Liver (tissue), 9 donors: Measurements from ENCODE around the gene RPS6KA5. TPM values are rescaled to one million over a fixed set of nuclear protein-coding genes. Genes with fewer than 3 reads are reported as not detected.

Source experiments
- DNase-seq: peaks from one replicate; pipeline ENCODE4 v3.0.0-alpha.2; 2017; ENCODE audit warnings: low spot score
- H3K27ac ChIP-seq, 2 donors: one replicate each; pipeline ENCODE4 v1.7.0; 2013; ENCODE audit warnings: inconsistent platforms in 2 of 2, low read length in 2 of 2, control low read depth in 1 of 2, low read depth in 1 of 2, mild to moderate bottlenecking in 1 of 2
- H3K27me3 ChIP-seq, 4 donors: one replicate each; pipeline versions ENCODE4 v1.6.1 to v1.7.0; 2013; ENCODE audit warnings: low read length in 3 of 4, inconsistent platforms in 1 of 4, mild to moderate bottlenecking in 1 of 4, moderate library complexity in 1 of 4; ENCODE audit not compliant: control insufficient read depth in 4 of 4, insufficient read depth in 4 of 4
- H3K36me3 ChIP-seq, 4 donors: one replicate each; pipeline versions ENCODE4 v1.6.1 to v1.7.0; 2013; ENCODE audit warnings: low read length in 3 of 4, mild to moderate bottlenecking in 3 of 4, low read depth in 1 of 4, moderate library complexity in 1 of 4; ENCODE audit not compliant: control insufficient read depth in 4 of 4, insufficient read depth in 3 of 4
- H3K4me1 ChIP-seq, 4 donors: one replicate each; pipeline versions ENCODE4 v1.6.1 to v1.7.0; 2013; ENCODE audit warnings: low read length in 3 of 4, mild to moderate bottlenecking in 3 of 4, moderate library complexity in 1 of 4; ENCODE audit not compliant: control insufficient read depth in 4 of 4, insufficient read depth in 4 of 4
- H3K4me3 ChIP-seq, 3 donors: one replicate each; pipeline versions ENCODE4 v1.6.1 to v1.7.0; 2013; ENCODE audit warnings: low read length in 3 of 3, control low read depth in 1 of 3, low read depth in 1 of 3, mild to moderate bottlenecking in 1 of 3
- H3K9ac ChIP-seq, 2 donors: one replicate each; pipeline ENCODE4 v1.7.0; 2013; ENCODE audit warnings: low read length in 2 of 2, mild to moderate bottlenecking in 2 of 2, moderate library complexity in 2 of 2, control low read depth in 1 of 2, low read depth in 1 of 2
- H3K9me3 ChIP-seq, 4 donors: one replicate each; pipeline versions ENCODE4 v1.6.1 to v1.7.0; 2013; ENCODE audit warnings: low read length in 3 of 4; ENCODE audit not compliant: control insufficient read depth in 4 of 4
- EGR1 ChIP-seq, 2 donors: IDR thresholded peaks; 2 replicates each; pipeline ENCODE4 v1.6.1; 2016 to 2018; ENCODE audit warnings: antibody characterized with exemption in 2 of 2, low read depth in 2 of 2
- FOXA1 ChIP-seq: IDR thresholded peaks from 2 replicates; pipeline ENCODE4 v1.6.1; 2016; ENCODE audit warnings: antibody characterized with exemption
- FOXA2 ChIP-seq: IDR thresholded peaks from 2 replicates; pipeline ENCODE4 v1.6.1; 2016; ENCODE audit warnings: antibody characterized with exemption
- GABPA ChIP-seq, 2 donors: IDR thresholded peaks in 1 of 2; conservative IDR thresholded peaks in 1 of 2; 2 replicates each; pipeline ENCODE4 v1.6.1; 2016; ENCODE audit warnings: antibody characterized with exemption in 2 of 2, mild to moderate bottlenecking in 1 of 2, moderate library complexity in 1 of 2
- HNF4A ChIP-seq, 2 donors: conservative IDR thresholded peaks; 2 replicates each; pipeline ENCODE4 v1.6.1; 2016; ENCODE audit warnings: antibody characterized with exemption in 2 of 2, mild to moderate bottlenecking in 2 of 2
- HNF4G ChIP-seq: IDR thresholded peaks from 2 replicates; pipeline ENCODE4 v1.6.1; 2016; ENCODE audit warnings: antibody characterized with exemption
- JUND ChIP-seq, 2 donors: IDR thresholded peaks; 2 replicates each; pipeline ENCODE4 v1.6.1; 2016; ENCODE audit warnings: antibody characterized with exemption in 2 of 2
- NR2F2 ChIP-seq: IDR thresholded peaks from 2 replicates; pipeline ENCODE4 v1.6.1; 2016; ENCODE audit warnings: antibody characterized with exemption
- RAD21 ChIP-seq, 2 donors: IDR thresholded peaks; 2 replicates each; pipeline ENCODE4 v1.6.1; 2016; ENCODE audit warnings: antibody characterized with exemption in 2 of 2, mild to moderate bottlenecking in 2 of 2
- RXRA ChIP-seq, 2 donors: IDR thresholded peaks; 2 replicates each; pipeline ENCODE4 v1.6.1; 2017 to 2018; ENCODE audit warnings: antibody characterized with exemption in 2 of 2, mild to moderate bottlenecking in 1 of 2
- SP1 ChIP-seq: IDR thresholded peaks from 2 replicates; pipeline ENCODE4 v1.6.1; 2018; ENCODE audit warnings: antibody characterized with exemption, mild to moderate bottlenecking
- TAF1 ChIP-seq: conservative IDR thresholded peaks from 2 replicates; pipeline ENCODE4 v1.6.1; 2016; ENCODE audit warnings: antibody characterized with exemption, mild to moderate bottlenecking
- YY1 ChIP-seq: IDR thresholded peaks from 2 replicates; pipeline ENCODE4 v1.6.1; 2016; ENCODE audit warnings: antibody characterized with exemption, mild to moderate bottlenecking
- WGBS: extraction: QIAGEN DNeasy Blood & Tissue Kit; methylation state at CpG from one replicate; pipeline ENCODE4 v1.1.7; 2013; 5-methylcytosine and 5-hydroxymethylcytosine counted together
- polyA plus RNA-seq, 2 donors: library from polyadenylated mRNA; stranded (reverse) in 1 of 2; unstranded in 1 of 2; fragments of 200-250 nt in 1 of 2; fragments of >200 nt in 1 of 2; fragmentation: Nextera tagmentation in 1 of 2; extraction: Ambion mirVana in 1 of 2; gene quantifications; one replicate each; pipeline versions ENCODE4 v1.2.1 to v1.2.3, GENCODE V29; 2013 to 2015
- total RNA-seq, 2 donors: library from RNA; depleted of rRNA; stranded (reverse); fragments of >200 nt; gene quantifications; one replicate each; pipeline ENCODE4 v1.2.3, GENCODE V29; 2014
- TF ChIP-seq, protein P1 (sequence below): fragments of 150-350 bp; IDR thresholded peaks from 2 replicates; pipeline ENCODE4 v1.5.1; 2017; ENCODE audit warnings: improper control_type of control experiment, low read depth, low read length; ENCODE audit not compliant: missing input control
- TF ChIP-seq, protein P2 (sequence below): IDR thresholded peaks from 2 replicates; pipeline ENCODE4 v1.6.1; 2016; ENCODE audit warnings: antibody characterized with exemption
- TF ChIP-seq, protein P3 (sequence below): IDR thresholded peaks from 2 replicates; pipeline ENCODE4 v1.6.1; 2016; ENCODE audit warnings: antibody characterized with exemption, mild to moderate bottlenecking
- TF ChIP-seq, protein P4 (sequence below): IDR thresholded peaks from 2 replicates; pipeline ENCODE4 v1.6.1; 2016; ENCODE audit warnings: antibody characterized with exemption
- TF ChIP-seq, protein P5 (sequence below): IDR thresholded peaks from 2 replicates; pipeline ENCODE4 v1.6.1; 2016; ENCODE audit warnings: antibody characterized with exemption
- donor health status: healthy.
- donor health status: healthy.
- donor health status: healthy.
- donor health status: healthy.
- donor health status: healthy.

The RPS6KA5 gene
- total and polyA plus RNA-seq, 4 donors: 0.52 to 2.3 (median 1.3) TPM

DNA sequence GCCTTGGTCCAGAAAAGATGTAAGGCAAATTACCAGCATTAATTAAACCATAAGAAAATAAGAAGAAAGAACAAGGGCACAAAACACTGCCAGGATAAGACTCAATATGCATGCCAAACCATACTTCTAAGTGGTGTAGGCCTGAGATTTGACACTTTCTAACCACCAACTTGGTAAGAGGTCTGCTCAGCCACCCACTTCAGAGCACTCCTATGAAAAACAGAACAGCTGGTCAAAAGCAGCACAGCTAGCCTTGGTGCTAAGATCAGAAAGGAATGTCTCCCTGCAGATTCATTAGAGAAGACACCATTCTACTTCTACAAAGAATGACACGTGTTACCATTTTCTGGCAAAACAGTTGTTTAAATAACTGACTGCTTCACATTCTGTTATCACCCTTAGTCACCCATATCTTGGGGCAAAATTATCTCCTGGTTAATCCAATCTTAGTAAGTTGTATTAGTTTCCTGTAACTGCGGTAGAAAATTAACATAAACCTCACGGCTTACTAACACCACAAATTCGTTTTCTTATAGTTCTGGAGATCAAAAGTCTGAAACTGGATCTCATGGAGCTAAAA lies 13.2 kb downstream of the RPS6KA5 start:
- Histone ChIP-seq H3K4me1 (no peaks in the 10 kb centered on the region), H3K27ac (no peak overlapping the region)
- TF ChIP-seq YY1 (no peak), HNF4A (conservative IDR thresholded peaks at IDR 0.05) (no peak), JUND (IDR thresholded peaks at IDR 0.05) (no peak), TAF1 (no peak), FOXA2 (no peak), HNF4G (no peak), SP1 (no peak), RXRA (IDR thresholded peaks at IDR 0.05) (no peak), FOXA1 (no peak), NR2F2 (no peak), RAD21 (IDR thresholded peaks at IDR 0.05) (no peak), EGR1 (IDR thresholded peaks at IDR 0.05; ENCODE audit: low read depth in 2 of 2) (no peak), GABPA (IDR thresholded peaks at IDR 0.05 in 1 of 2, conservative IDR thresholded peaks at IDR 0.05 in 1 of 2) (no peak)
- TF ChIP-seq, protein P1, sequence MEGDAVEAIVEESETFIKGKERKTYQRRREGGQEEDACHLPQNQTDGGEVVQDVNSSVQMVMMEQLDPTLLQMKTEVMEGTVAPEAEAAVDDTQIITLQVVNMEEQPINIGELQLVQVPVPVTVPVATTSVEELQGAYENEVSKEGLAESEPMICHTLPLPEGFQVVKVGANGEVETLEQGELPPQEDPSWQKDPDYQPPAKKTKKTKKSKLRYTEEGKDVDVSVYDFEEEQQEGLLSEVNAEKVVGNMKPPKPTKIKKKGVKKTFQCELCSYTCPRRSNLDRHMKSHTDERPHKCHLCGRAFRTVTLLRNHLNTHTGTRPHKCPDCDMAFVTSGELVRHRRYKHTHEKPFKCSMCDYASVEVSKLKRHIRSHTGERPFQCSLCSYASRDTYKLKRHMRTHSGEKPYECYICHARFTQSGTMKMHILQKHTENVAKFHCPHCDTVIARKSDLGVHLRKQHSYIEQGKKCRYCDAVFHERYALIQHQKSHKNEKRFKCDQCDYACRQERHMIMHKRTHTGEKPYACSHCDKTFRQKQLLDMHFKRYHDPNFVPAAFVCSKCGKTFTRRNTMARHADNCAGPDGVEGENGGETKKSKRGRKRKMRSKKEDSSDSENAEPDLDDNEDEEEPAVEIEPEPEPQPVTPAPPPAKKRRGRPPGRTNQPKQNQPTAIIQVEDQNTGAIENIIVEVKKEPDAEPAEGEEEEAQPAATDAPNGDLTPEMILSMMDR: no peak
- TF ChIP-seq, protein P2, sequence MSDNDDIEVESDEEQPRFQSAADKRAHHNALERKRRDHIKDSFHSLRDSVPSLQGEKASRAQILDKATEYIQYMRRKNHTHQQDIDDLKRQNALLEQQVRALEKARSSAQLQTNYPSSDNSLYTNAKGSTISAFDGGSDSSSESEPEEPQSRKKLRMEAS: no peak
- TF ChIP-seq, protein P3, sequence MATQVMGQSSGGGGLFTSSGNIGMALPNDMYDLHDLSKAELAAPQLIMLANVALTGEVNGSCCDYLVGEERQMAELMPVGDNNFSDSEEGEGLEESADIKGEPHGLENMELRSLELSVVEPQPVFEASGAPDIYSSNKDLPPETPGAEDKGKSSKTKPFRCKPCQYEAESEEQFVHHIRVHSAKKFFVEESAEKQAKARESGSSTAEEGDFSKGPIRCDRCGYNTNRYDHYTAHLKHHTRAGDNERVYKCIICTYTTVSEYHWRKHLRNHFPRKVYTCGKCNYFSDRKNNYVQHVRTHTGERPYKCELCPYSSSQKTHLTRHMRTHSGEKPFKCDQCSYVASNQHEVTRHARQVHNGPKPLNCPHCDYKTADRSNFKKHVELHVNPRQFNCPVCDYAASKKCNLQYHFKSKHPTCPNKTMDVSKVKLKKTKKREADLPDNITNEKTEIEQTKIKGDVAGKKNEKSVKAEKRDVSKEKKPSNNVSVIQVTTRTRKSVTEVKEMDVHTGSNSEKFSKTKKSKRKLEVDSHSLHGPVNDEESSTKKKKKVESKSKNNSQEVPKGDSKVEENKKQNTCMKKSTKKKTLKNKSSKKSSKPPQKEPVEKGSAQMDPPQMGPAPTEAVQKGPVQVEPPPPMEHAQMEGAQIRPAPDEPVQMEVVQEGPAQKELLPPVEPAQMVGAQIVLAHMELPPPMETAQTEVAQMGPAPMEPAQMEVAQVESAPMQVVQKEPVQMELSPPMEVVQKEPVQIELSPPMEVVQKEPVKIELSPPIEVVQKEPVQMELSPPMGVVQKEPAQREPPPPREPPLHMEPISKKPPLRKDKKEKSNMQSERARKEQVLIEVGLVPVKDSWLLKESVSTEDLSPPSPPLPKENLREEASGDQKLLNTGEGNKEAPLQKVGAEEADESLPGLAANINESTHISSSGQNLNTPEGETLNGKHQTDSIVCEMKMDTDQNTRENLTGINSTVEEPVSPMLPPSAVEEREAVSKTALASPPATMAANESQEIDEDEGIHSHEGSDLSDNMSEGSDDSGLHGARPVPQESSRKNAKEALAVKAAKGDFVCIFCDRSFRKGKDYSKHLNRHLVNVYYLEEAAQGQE: no peak
- TF ChIP-seq, protein P4, sequence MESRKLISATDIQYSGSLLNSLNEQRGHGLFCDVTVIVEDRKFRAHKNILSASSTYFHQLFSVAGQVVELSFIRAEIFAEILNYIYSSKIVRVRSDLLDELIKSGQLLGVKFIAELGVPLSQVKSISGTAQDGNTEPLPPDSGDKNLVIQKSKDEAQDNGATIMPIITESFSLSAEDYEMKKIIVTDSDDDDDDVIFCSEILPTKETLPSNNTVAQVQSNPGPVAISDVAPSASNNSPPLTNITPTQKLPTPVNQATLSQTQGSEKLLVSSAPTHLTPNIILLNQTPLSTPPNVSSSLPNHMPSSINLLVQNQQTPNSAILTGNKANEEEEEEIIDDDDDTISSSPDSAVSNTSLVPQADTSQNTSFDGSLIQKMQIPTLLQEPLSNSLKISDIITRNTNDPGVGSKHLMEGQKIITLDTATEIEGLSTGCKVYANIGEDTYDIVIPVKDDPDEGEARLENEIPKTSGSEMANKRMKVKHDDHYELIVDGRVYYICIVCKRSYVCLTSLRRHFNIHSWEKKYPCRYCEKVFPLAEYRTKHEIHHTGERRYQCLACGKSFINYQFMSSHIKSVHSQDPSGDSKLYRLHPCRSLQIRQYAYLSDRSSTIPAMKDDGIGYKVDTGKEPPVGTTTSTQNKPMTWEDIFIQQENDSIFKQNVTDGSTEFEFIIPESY: no peak
- TF ChIP-seq, protein P5, sequence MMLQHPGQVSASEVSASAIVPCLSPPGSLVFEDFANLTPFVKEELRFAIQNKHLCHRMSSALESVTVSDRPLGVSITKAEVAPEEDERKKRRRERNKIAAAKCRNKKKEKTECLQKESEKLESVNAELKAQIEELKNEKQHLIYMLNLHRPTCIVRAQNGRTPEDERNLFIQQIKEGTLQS: no peak

More for the DNA sequence above, 13.2 kb downstream of the RPS6KA5 start:
- WGBS: 89% methylated on average over 4 of the region's 4 CpGs
- no peaks in the 10 kb centered on the region for H3K27me3 ChIP-seq
- no peaks in the 10 kb centered on the region for H3K9me3 ChIP-seq
- no peak overlapping the region for H3K9ac ChIP-seq
- no peaks in the 10 kb centered on the region for H3K36me3 ChIP-seq
- no peak for DNase-seq
- H3K4me3 ChIP-seq: no peak overlapping the region
